ENCODE measurements around the gene ASB18. TPM values are rescaled to one million over a fixed set of nuclear protein-coding genes. Genes with fewer than 3 reads are reported as not detected.

Gene ASB18
- total and polyA plus RNA-seq, 2 of the 13 experiments (the other 11 are each of a cell fraction or from before 2014, with no cell fraction given), result not detected

DNA sequence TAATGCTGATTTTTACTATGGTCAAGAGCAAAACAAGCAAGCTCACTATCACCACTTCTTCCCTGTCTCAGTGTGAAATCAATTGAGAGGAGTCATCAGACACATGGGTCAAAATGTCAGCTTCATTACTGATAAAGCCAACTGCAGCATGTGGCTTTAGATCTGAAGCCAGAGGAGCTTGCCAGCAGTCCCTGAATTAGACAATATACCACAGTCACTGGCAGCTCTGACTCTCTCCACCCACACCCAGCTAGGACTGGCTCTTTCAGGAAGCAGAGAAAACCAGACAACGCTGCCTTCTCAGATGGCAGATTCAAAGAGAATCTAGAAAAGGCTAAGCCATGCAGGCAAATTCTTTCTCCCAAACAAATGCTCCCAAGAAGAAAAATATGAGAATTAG lies 20.0 kb upstream of the ASB18 start:
- Histone ChIP-seq H3K27ac (ENCODE audit: extremely low read length, insufficient read depth, low read length) (no peak overlapping the region), H3K4me1 (ENCODE audit: insufficient read depth, low read length) (no peaks in the 10 kb centered on the region), H3K9me3 (ENCODE audit: low read length) (0 out of 2 replicates have a peak, but pooled peaks cover 8% of the 10 kb centered on the region), H3K4me2 (ENCODE audit: low read depth, low read length) (no peak overlapping the region), H3K4me3 (replicated peaks in 1 of 3; ENCODE audit: insufficient read depth in 1 of 3, low read depth in 2 of 3, low read length in 3 of 3) (no peak overlapping the region), H2AFZ (ENCODE audit: low read length) (no peak overlapping the region), H3K79me2 (ENCODE audit: insufficient read depth, low read length) (no peaks in the 10 kb centered on the region), H3K36me3 (replicated peaks in 1 of 2; ENCODE audit: control insufficient read depth in 1 of 2, insufficient read depth in 2 of 2, low read length in 2 of 2) (no peaks in the 10 kb centered on the region), H3K27me3 (ENCODE audit: control insufficient read depth in 1 of 2, insufficient read depth in 2 of 2, low read length in 2 of 2) (peaks cover 0 to 13% of the 10 kb centered on the region in 2 experiments; a peak in 2 of 5 replicates), H4K20me1 (ENCODE audit: insufficient read depth, low read length) (no peaks in the 10 kb centered on the region), H3K9ac (ENCODE audit: insufficient read depth, low read depth, low read length) (no peak overlapping the region)
- intact Hi-C loops (cut with micrococcal nuclease; ENCODE audit: unreplicated experiment) (no loop called here), in situ Hi-C loops (cut with HindIII; ENCODE audit: extremely low pct_ligation_motif_present, low pct_unique_long_range_greater_than_20kb) (no loop called here)
- no TSS peak for BruUV-seq (replicated peaks)
- CTCF ChIA-PET (ENCODE audit: low intra/inter-chr PET ratio, low total read pairs), result no interaction called here
- WGBS (ENCODE audit: low lambda C conversion rate), result 0% methylated on average over 1 of the region's 1 CpG
- DNase-seq (ENCODE audit: low spot score) (no peak), ATAC-seq (no peak), FAIRE-seq (no peak)
- POLR2A ChIA-PET, result no interaction called here
- TF ChIP-seq SSRP1 (CRISPR knock-in tag; IDR thresholded peaks at IDR 0.05), result no peak
- TF ChIP-seq, protein P1, sequence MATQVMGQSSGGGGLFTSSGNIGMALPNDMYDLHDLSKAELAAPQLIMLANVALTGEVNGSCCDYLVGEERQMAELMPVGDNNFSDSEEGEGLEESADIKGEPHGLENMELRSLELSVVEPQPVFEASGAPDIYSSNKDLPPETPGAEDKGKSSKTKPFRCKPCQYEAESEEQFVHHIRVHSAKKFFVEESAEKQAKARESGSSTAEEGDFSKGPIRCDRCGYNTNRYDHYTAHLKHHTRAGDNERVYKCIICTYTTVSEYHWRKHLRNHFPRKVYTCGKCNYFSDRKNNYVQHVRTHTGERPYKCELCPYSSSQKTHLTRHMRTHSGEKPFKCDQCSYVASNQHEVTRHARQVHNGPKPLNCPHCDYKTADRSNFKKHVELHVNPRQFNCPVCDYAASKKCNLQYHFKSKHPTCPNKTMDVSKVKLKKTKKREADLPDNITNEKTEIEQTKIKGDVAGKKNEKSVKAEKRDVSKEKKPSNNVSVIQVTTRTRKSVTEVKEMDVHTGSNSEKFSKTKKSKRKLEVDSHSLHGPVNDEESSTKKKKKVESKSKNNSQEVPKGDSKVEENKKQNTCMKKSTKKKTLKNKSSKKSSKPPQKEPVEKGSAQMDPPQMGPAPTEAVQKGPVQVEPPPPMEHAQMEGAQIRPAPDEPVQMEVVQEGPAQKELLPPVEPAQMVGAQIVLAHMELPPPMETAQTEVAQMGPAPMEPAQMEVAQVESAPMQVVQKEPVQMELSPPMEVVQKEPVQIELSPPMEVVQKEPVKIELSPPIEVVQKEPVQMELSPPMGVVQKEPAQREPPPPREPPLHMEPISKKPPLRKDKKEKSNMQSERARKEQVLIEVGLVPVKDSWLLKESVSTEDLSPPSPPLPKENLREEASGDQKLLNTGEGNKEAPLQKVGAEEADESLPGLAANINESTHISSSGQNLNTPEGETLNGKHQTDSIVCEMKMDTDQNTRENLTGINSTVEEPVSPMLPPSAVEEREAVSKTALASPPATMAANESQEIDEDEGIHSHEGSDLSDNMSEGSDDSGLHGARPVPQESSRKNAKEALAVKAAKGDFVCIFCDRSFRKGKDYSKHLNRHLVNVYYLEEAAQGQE (IDR thresholded peaks at IDR 0.05; ENCODE audit: borderline replicate concordance in 1 of 2, low read depth in 1 of 2, low read length in 2 of 2), result no peak
- no peak for TF ChIP-seq WIZ (CRISPR knock-in tag; IDR thresholded peaks at IDR 0.05)
- no peak for TF ChIP-seq TCF7L2 (IDR thresholded peaks at IDR 0.05; ENCODE audit: low read depth, low read length)
- no peak for TF ChIP-seq ZNF766 (CRISPR knock-in tag; IDR thresholded peaks at IDR 0.05; ENCODE audit: borderline replicate concordance)
- TF ChIP-seq, protein P2, sequence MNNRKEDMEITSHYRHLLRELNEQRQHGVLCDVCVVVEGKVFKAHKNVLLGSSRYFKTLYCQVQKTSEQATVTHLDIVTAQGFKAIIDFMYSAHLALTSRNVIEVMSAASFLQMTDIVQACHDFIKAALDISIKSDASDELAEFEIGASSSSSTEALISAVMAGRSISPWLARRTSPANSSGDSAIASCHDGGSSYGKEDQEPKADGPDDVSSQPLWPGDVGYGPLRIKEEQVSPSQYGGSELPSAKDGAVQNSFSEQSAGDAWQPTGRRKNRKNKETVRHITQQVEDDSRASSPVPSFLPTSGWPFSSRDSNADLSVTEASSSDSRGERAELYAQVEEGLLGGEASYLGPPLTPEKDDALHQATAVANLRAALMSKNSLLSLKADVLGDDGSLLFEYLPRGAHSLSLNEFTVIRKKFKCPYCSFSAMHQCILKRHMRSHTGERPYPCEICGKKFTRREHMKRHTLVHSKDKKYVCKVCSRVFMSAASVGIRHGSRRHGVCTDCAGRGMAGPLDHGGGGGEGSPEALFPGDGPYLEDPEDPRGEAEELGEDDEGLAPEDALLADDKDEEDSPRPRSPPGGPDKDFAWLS (CRISPR knock-in tag; IDR thresholded peaks at IDR 0.05; ENCODE audit: borderline replicate concordance), result no peak
- TF ChIP-seq SRY (CRISPR knock-in tag; IDR thresholded peaks at IDR 0.05), result no peak
- TF ChIP-seq ZMYM2 (CRISPR knock-in tag; IDR thresholded peaks at IDR 0.05), result no peak
- TF ChIP-seq MYNN (CRISPR knock-in tag; IDR thresholded peaks at IDR 0.05; ENCODE audit: low read depth), result no peak
- TF ChIP-seq NBN (conservative IDR thresholded peaks at IDR 0.05), result no peak
- TF ChIP-seq KIAA2018 (CRISPR knock-in tag; IDR thresholded peaks at IDR 0.05; ENCODE audit: borderline replicate concordance), result no peak
